ENCODE data around the gene AXDND1.

GRCh38 chr1:179327679-179328078, 38.1 kb upstream of the AXDND1 start:
- TF ChIP-seq POLR2A (IDR thresholded peaks at IDR 0.05; ENCODE audit: low read length) (no peak), GATA1 (IDR thresholded peaks at IDR 0.05; ENCODE audit: low read depth, low read length) (no peak)

All from erythroblast (primary cell).